IPS DF 6.9 (cell line): ENCODE measurements around the gene TNS1.
"Not testable (repeated sequence)": the region's sequence is repeated elsewhere in the genome, so short reads cannot be mapped to it uniquely, and the experiment has no call there.

Source experiments
- DNase-seq: peaks from one replicate; pipeline ENCODE4 v3.0.0-alpha.2; 2013; ENCODE audit warnings: low read depth, low spot score
- H3K27ac ChIP-seq: one replicate; pipeline ENCODE4 v1.5.1; 2013; ENCODE audit warnings: low read length, control low read depth
- H3K27me3 ChIP-seq: 2 replicates; pipeline ENCODE4 v1.6.1; 2013; ENCODE audit warnings: mild to moderate bottlenecking, low read length; ENCODE audit not compliant: control insufficient read depth, insufficient read depth
- H3K36me3 ChIP-seq: 2 replicates; pipeline ENCODE4 v1.6.1; 2013; ENCODE audit warnings: low read length; ENCODE audit not compliant: control insufficient read depth, insufficient read depth
- H3K4me1 ChIP-seq: 2 replicates; pipeline ENCODE4 v1.6.1; 2013; ENCODE audit warnings: low read length; ENCODE audit not compliant: control insufficient read depth, insufficient read depth
- H3K4me3 ChIP-seq: 2 replicates; pipeline ENCODE4 v1.5.1; 2013; ENCODE audit warnings: mild to moderate bottlenecking, low read length
- H3K9me3 ChIP-seq: 2 replicates; pipeline ENCODE4 v1.6.1; 2013; ENCODE audit warnings: low read length, inconsistent platforms; ENCODE audit not compliant: control insufficient read depth, insufficient read depth
- WGBS: extraction: QIAGEN DNeasy Blood & Tissue Kit; methylation state at CpG from one replicate; pipeline ENCODE4 v1.1.7; 2013; ENCODE audit warnings: mixed read lengths, missing lambda C conversion rate; ENCODE audit not compliant: insufficient read length, insufficient coverage; 5-methylcytosine and 5-hydroxymethylcytosine counted together

Gene TNS1

GRCh38 chr2:218022851-218023530 is 20.2 kb upstream of the TNS1 start:
- H3K27me3 ChIP-seq: no peaks in the 10 kb centered on the region
- no peak for DNase-seq
- WGBS: no CpG with 5 or more reads among the region's 7 CpGs
- no peak overlapping the region for H3K27ac ChIP-seq
- H3K9me3 ChIP-seq: no peaks in the 10 kb centered on the region
- H3K4me3 ChIP-seq: no peak overlapping the region
- H3K36me3 ChIP-seq: no peaks in the 10 kb centered on the region
- H3K4me1 ChIP-seq: peaks cover 2% of the 10 kb centered on the region; the same call in 1 of the 2 replicates

- no CpG with 5 or more reads among the region's 10 CpGs for WGBS
- H3K27ac ChIP-seq: no peak overlapping the region
- DNase-seq: no peak
- no peak overlapping the region for H3K4me3 ChIP-seq
- H3K27me3 ChIP-seq: no peaks in the 10 kb centered on the region
- no peaks in the 10 kb centered on the region for H3K36me3 ChIP-seq
- peaks cover 2% of the 10 kb centered on the region; the same call in 1 of the 2 replicates for H3K4me1 ChIP-seq
- no peaks in the 10 kb centered on the region for H3K9me3 ChIP-seq
Observed at GRCh38 chr2:218022131-218022850, 19.5 kb upstream of the TNS1 start.

GRCh38 chr2:218021536-218022071 is 18.8 kb upstream of the TNS1 start:
- DNase-seq: no peak
- Histone ChIP-seq H3K36me3 (no peaks in the 10 kb centered on the region), H3K4me1 (peaks cover 2% of the 10 kb centered on the region; the same call in 1 of the 2 replicates), H3K4me3 (no peak overlapping the region), H3K27me3 (no peaks in the 10 kb centered on the region), H3K9me3 (no peaks in the 10 kb centered on the region), H3K27ac (no peak overlapping the region)
- WGBS: no CpG with 5 or more reads among the region's 12 CpGs

GRCh38 chr2:218020966-218021535 is 18.3 kb upstream of the TNS1 start:
- H3K4me3 ChIP-seq: no peak overlapping the region

GRCh38 chr2:218020281-218020680 is 17.5 kb upstream of the TNS1 start:
- Histone ChIP-seq H3K9me3 (no peaks in the 10 kb centered on the region), H3K27me3 (no peaks in the 10 kb centered on the region), H3K27ac (no peak overlapping the region), H3K36me3 (no peaks in the 10 kb centered on the region), H3K4me3 (no peak overlapping the region), H3K4me1 (peaks cover 2% of the 10 kb centered on the region; the same call in 1 of the 2 replicates)
- WGBS: no CpG with 5 or more reads among the region's 5 CpGs
- no peak for DNase-seq

More at GRCh38 chr2:218020966-218021535, 18.3 kb upstream of the TNS1 start:
- DNase-seq: no peak
- Histone ChIP-seq H3K27me3 (no peaks in the 10 kb centered on the region), H3K36me3 (no peaks in the 10 kb centered on the region), H3K9me3 (no peaks in the 10 kb centered on the region), H3K27ac (no peak overlapping the region), H3K4me1 (peaks cover 2% of the 10 kb centered on the region; the same call in 1 of the 2 replicates)
- no CpG with 5 or more reads among the region's 6 CpGs for WGBS

- no peak for DNase-seq
- no peak overlapping the region for H3K27ac ChIP-seq
- H3K36me3 ChIP-seq: no peaks in the 10 kb centered on the region
- no peaks in the 10 kb centered on the region for H3K27me3 ChIP-seq
- H3K4me1 ChIP-seq: peaks cover 2% of the 10 kb centered on the region; the same call in 1 of the 2 replicates
- WGBS: no CpG with 5 or more reads among the region's 7 CpGs
- no peak overlapping the region for H3K4me3 ChIP-seq
- H3K9me3 ChIP-seq: no peaks in the 10 kb centered on the region
Observed at GRCh38 chr2:218019411-218020060, 16.7 kb upstream of the TNS1 start.

- not testable (repeated sequence) for H3K4me3 ChIP-seq, DNase-seq, H3K27me3 ChIP-seq, H3K4me1 ChIP-seq, H3K36me3 ChIP-seq, H3K9me3 ChIP-seq, H3K27ac ChIP-seq
- WGBS: no CpG with 5 or more reads among the region's 4 CpGs
Observed at GRCh38 chr2:218018842-218019125, 16.0 kb upstream of the TNS1 start.

GRCh38 chr2:218017211-218018053 is 14.6 kb upstream of the TNS1 start:
- H3K4me1 ChIP-seq: peaks cover 2% of the 10 kb centered on the region; the same call in 1 of the 2 replicates
- H3K27ac ChIP-seq: no peak overlapping the region
- H3K36me3 ChIP-seq: no peaks in the 10 kb centered on the region
- no peaks in the 10 kb centered on the region for H3K27me3 ChIP-seq
- no peaks in the 10 kb centered on the region for H3K9me3 ChIP-seq
- no peak overlapping the region for H3K4me3 ChIP-seq
- no CpG with 5 or more reads among the region's 7 CpGs for WGBS
- DNase-seq: no peak

- Histone ChIP-seq H3K27ac (no peak overlapping the region), H3K4me1 (no peaks in the 10 kb centered on the region; the same call in 1 of the 2 replicates), H3K9me3 (no peaks in the 10 kb centered on the region), H3K27me3 (no peaks in the 10 kb centered on the region), H3K36me3 (no peaks in the 10 kb centered on the region), H3K4me3 (no peak overlapping the region)
- DNase-seq: no peak
- no CpG with 5 or more reads among the region's 4 CpGs for WGBS
Observed at GRCh38 chr2:218016810-218017209, 14.0 kb upstream of the TNS1 start.
